Glutamatergic neuron (in vitro differentiated cells): ENCODE results near the gene NSRP1. TPM values are rescaled to one million over a fixed set of nuclear protein-coding genes. Genes with fewer than 3 reads are reported as not detected.

Experiments used
- DNase-seq: peaks from one replicate; pipeline ENCODE4 v3.0.0; 2022
- H3K27ac Mint-ChIP-seq: one replicate; pipeline ENCODE4 v1.8.0; 2020; ENCODE audit warnings: mild to moderate bottlenecking, mixed read lengths, inconsistent platforms; ENCODE audit not compliant: unreplicated experiment
- H3K27me3 Mint-ChIP-seq: one replicate; pipeline ENCODE4 v1.8.0; 2020; ENCODE audit warnings: mild to moderate bottlenecking, moderate library complexity, mixed read lengths, inconsistent platforms; ENCODE audit not compliant: unreplicated experiment
- H3K36me3 Mint-ChIP-seq: one replicate; pipeline ENCODE4 v1.8.0; 2020; ENCODE audit warnings: mild to moderate bottlenecking, mixed read lengths, inconsistent platforms; ENCODE audit not compliant: unreplicated experiment
- H3K4me1 Mint-ChIP-seq: one replicate; pipeline ENCODE4 v1.8.0; 2020; ENCODE audit warnings: mild to moderate bottlenecking, low read depth, mixed read lengths, inconsistent platforms; ENCODE audit not compliant: unreplicated experiment
- H3K4me3 Mint-ChIP-seq: one replicate; pipeline ENCODE4 v1.8.0; 2020; ENCODE audit warnings: mild to moderate bottlenecking, mixed read lengths, inconsistent platforms; ENCODE audit not compliant: unreplicated experiment
- H3K9me3 Mint-ChIP-seq: one replicate; pipeline ENCODE4 v1.8.0; 2020; ENCODE audit warnings: mild to moderate bottlenecking, moderate library complexity, mixed read lengths, inconsistent platforms; ENCODE audit not compliant: unreplicated experiment
- CTCF ChIP-seq: fragments of 200-600 bp; sonication (generic); IDR thresholded peaks from one replicate; pipeline ENCODE4 v1.5.0; 2021; ENCODE audit not compliant: partially characterized antibody, unreplicated experiment
- long read RNA-seq: library from polyadenylated mRNA; unstranded; transcript quantifications from one replicate; pipeline ENCODE4 v2.0.0, GENCODE V29; 2020; ENCODE audit not compliant: unreplicated experiment
- total RNA-seq: library from RNA; stranded (reverse); fragmentation: NEBNext Ultra II Directional; extraction: Animal tissue kit (Norgen Biotek cat#: 25700); gene quantifications from one replicate; pipeline ENCODE4 v1.2.1, GENCODE V29; 2021; ENCODE audit not compliant: unreplicated experiment

The NSRP1 gene
- total RNA-seq: 18.2 TPM
- long read RNA-seq, partial matches to known transcripts: 5 of 10 reads
- long read RNA-seq, other reads (novel, unspliced or antisense): 1 of 10 reads

- Mint-ChIP-seq H3K9me3 (peaks cover 5% of the 10 kb centered on the region), H3K4me3 (peak within 1 kb of the TSS; percentile 96), H3K27ac (peak within 1 kb of the TSS; percentile 96), H3K4me1 (peaks cover 7% of the 10 kb centered on the region), H3K36me3 (no peaks in the 10 kb centered on the region), H3K27me3 (no peaks in the 10 kb centered on the region)
- no peak for TF ChIP-seq CTCF
- peak; percentile 96 for DNase-seq
Observed at GRCh38 chr17:30116661-30117551, at the start of gene NSRP1. TSS of gene NSRP1 (plus strand) at chr17:30116816. CDS start at chr17:30116844, 28 bp downstream.

GRCh38 chr17:30068465-30068864, 48.2 kb upstream of the NSRP1 start:
- peaks cover 3% of the 10 kb centered on the region for H3K9me3 Mint-ChIP-seq
- H3K27me3 Mint-ChIP-seq: no peaks in the 10 kb centered on the region
- no peak overlapping the region for H3K4me3 Mint-ChIP-seq
- H3K27ac Mint-ChIP-seq: no peak overlapping the region
- H3K36me3 Mint-ChIP-seq: peaks cover 22% of the 10 kb centered on the region
- TF ChIP-seq CTCF: no peak
- no peaks in the 10 kb centered on the region for H3K4me1 Mint-ChIP-seq
- no peak for DNase-seq

GRCh38 chr17:30074254-30074653, 42.4 kb upstream of the NSRP1 start:
- Mint-ChIP-seq H3K27ac (no peak overlapping the region), H3K4me1 (no peaks in the 10 kb centered on the region), H3K4me3 (no peak overlapping the region), H3K36me3 (peaks cover 10% of the 10 kb centered on the region), H3K27me3 (no peaks in the 10 kb centered on the region), H3K9me3 (no peaks in the 10 kb centered on the region)
- DNase-seq: no peak
- no peak for TF ChIP-seq CTCF

GRCh38 chr17:30074730-30075129, 41.9 kb upstream of the NSRP1 start:
- no peak overlapping the region for H3K27ac Mint-ChIP-seq
- H3K4me1 Mint-ChIP-seq: no peaks in the 10 kb centered on the region
- no peak overlapping the region for H3K4me3 Mint-ChIP-seq
- TF ChIP-seq CTCF: no peak
- peaks cover 10% of the 10 kb centered on the region for H3K36me3 Mint-ChIP-seq
- H3K9me3 Mint-ChIP-seq: no peaks in the 10 kb centered on the region
- no peaks in the 10 kb centered on the region for H3K27me3 Mint-ChIP-seq
- no peak for DNase-seq

- Mint-ChIP-seq H3K27ac (no peak overlapping the region), H3K27me3 (peaks cover 2% of the 10 kb centered on the region), H3K9me3 (no peaks in the 10 kb centered on the region), H3K4me3 (no peak overlapping the region), H3K36me3 (peaks cover 8% of the 10 kb centered on the region), H3K4me1 (no peaks in the 10 kb centered on the region)
- no peak for TF ChIP-seq CTCF
- no peak for DNase-seq
Observed at GRCh38 chr17:30082773-30083172, 33.8 kb upstream of the NSRP1 start.
